ENCODE results near the gene FCRL4.

GRCh38 chr1:157596384-157596783 lies 1.5 kb downstream of the FCRL4 start:
- no peak for TF ChIP-seq CTCF (IDR thresholded peaks at IDR 0.05; ENCODE audit: insufficient read depth, low read depth, low read length)
- TF ChIP-seq EZH2 (IDR thresholded peaks at IDR 0.05; ENCODE audit: insufficient read depth, low read length), result no peak
